GM10266 (cell line): ENCODE results near the gene CDHR2.

ENCODE experiments used
- DNase-seq: peaks from one replicate; pipeline ENCODE4 v3.0.0; 2012; ENCODE audit errors: extremely low spot score
- TF ChIP-seq, protein P1 (sequence below): IDR thresholded peaks from 2 replicates; pipeline ENCODE4 v1.5.1; 2012; ENCODE audit warnings: mild to moderate bottlenecking, low read depth; ENCODE audit not compliant: control insufficient read depth, insufficient read depth; ENCODE audit errors: missing control alignments

CDHR2 gene

DNA sequence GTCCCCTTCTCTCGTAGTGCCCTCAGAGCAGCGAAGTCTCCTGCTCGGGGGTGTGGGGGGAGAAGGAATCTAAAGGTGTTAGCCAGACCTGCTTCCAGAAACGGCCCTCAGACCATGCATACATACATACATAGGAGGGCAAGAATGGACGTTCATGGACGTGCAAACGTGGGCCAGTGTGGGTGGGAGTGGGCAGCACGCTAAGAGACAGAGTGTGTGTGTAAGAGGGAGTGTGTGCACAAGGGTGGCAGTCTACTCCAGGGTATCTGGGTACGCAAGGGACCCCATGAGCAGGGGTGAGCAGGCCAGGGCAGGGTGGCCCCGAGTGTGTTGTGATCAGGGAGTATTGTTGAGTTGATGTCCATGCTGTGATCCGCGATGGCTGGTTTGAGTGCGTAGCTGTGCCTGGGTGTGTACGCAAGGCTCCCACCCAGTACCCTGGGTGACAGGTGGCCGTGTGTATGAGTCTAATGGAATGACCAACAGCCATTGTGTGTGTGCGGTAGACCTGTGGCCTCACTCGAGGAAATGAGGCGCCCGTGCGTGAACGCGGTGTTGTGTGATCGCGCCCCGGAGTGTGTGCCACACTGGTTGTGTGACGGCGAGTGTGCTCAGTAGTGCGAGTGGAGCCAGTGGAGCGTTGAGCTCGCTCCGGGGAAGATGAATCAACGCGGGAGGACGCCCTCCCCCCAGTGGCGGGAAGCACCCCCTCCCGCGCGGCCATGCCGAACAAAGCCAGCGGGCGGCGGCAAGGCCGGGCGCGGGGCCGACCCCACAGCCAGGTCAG lies 60.0 kb downstream of the CDHR2 start:
- DNase-seq = no peak
- TF ChIP-seq, protein P1, sequence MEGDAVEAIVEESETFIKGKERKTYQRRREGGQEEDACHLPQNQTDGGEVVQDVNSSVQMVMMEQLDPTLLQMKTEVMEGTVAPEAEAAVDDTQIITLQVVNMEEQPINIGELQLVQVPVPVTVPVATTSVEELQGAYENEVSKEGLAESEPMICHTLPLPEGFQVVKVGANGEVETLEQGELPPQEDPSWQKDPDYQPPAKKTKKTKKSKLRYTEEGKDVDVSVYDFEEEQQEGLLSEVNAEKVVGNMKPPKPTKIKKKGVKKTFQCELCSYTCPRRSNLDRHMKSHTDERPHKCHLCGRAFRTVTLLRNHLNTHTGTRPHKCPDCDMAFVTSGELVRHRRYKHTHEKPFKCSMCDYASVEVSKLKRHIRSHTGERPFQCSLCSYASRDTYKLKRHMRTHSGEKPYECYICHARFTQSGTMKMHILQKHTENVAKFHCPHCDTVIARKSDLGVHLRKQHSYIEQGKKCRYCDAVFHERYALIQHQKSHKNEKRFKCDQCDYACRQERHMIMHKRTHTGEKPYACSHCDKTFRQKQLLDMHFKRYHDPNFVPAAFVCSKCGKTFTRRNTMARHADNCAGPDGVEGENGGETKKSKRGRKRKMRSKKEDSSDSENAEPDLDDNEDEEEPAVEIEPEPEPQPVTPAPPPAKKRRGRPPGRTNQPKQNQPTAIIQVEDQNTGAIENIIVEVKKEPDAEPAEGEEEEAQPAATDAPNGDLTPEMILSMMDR = no peak

DNA sequence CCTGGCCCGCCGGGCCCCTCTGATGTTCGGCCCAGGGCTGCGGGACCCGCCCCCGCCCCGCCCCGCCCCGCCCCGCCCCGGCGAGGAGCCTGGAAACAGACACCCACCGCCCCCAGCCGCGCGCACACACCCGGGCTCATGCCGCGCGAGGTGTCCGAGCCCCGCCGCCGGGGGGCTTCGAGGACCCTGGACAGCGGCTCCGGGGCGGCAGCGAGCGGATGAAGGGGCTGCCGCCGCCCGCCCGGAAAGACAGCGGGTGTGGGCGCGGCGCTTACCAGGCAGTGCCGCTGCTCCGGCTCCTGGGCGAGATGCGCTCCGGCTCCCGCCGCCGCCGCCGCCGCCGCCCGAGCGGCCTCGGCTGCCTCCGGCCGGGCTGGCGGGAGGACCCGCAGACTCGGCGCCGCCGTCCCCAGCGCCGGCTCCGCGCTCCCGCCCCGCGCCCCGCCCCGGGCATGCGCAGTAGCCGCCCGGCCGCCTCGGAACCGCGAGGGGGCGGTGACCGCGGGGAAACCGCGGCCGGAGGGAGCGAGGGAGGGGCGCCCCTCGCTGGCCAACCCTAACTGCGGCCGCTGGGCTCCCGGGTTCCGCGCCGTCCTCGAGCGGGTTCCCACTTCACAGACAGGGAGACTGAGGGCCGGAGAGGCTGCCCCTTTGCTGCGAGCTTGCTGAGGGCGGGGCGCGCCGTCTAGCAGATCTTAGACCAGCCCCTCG lies 60.7 kb downstream of the CDHR2 start, which contains the start of gene GPRIN1:
Gene GPRIN1 (minus strand): TSS at position 433 of the 711 bp plus-strand sequence. CDS start 10,322 bp downstream, outside the sequence.
- TF ChIP-seq, protein P1 = peak; percentile 49
- peak; percentile 98 for DNase-seq

- TF ChIP-seq, protein P1 = no peak
- DNase-seq = no peak
These were observed 61.3 kb downstream of the CDHR2 start for GRCh38 chr5:176610435-176610773.

DNA sequence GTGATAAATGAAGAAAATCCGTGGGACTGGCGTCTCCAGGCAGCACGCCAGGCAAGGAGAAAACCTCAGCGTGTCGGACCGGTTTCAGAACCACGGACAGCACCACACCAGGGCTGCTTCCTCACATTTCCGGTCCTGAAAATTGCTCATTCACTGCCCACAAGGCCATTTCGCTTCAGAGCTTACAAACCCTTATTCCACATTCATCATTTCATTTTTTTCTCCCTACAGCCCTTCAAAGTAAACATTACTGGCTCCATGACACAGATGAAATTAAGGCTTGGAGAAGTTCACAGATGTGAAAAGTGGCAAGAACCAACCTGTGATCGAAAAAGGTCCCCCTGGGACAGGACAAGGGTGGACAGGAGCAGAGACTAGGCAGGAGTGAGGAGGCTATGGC lies 62.3 kb downstream of the CDHR2 start:
- DNase-seq = no peak
- TF ChIP-seq, protein P1 = no peak

DNA sequence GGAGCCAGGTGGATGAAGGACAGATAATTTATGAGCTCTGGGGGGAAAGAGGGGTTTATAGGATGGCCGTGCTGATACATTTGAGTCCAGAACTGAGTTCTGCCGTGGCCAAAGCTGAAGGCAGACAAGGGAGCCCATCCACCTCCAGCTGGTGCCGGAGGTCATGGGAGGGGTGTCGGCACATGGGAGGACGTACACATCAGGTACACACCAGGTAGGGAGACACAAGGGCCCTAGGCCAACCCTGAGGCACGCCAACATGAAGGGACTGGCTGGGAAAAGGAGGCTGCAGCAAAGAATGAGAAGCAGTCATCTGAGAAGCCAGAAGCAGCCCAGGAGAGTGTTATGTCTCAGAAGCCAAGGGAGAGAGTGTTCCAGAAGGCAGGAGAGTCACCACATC lies 62.9 kb downstream of the CDHR2 start:
- TF ChIP-seq, protein P1 = no peak
- DNase-seq = no peak

DNA sequence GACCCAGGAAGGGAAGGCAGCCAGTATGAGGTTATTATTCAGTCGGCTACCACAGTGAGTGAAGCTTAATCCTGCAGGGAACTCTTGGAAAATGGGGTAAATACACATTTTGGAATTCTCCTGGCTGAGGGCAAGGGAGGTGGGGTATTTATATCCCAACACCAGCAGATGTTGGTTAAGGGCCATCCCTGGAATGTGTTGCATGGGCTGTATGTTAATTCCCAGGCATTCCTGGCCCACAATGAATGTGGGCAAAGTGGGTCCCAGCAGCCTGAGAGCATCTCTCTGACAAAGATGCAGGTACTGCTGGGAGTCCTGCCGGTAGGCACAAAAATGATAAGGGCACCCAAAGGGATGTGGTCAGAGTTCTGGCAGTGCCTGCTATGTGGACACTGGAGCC lies 63.7 kb downstream of the CDHR2 start:
- TF ChIP-seq, protein P1 = no peak

More for the DNA sequence above, 63.7 kb downstream of the CDHR2 start:
- DNase-seq = no peak
